Measurements from ENCODE around the gene ZNF396. TPM values are rescaled to one million over a fixed set of nuclear protein-coding genes. Genes with fewer than 3 reads are reported as not detected.

ZNF396 gene
- total and polyA plus RNA-seq, 4 donors, result 2.4 to 6.7 (median 4.5) TPM

DNA sequence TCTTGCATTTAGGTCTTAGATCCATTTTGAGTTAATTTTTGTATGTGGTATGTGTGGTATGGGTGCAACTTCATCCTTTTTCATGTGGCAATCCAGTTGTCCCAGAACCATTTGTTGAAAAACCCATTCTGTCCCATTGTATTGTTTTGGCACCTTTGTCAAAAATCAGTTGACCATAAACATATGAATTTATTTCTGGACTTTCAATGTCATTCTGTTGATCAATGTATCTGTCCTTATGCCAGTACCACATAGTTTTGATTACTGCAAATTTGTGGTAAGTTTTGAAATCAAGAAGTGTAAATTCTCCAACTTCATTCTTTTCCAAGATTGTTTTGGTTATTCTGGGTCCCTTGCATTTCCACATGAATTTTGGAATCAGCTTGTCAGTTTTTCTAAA lies 16.6 kb upstream of the ZNF396 start:
- TF ChIP-seq, protein P1, sequence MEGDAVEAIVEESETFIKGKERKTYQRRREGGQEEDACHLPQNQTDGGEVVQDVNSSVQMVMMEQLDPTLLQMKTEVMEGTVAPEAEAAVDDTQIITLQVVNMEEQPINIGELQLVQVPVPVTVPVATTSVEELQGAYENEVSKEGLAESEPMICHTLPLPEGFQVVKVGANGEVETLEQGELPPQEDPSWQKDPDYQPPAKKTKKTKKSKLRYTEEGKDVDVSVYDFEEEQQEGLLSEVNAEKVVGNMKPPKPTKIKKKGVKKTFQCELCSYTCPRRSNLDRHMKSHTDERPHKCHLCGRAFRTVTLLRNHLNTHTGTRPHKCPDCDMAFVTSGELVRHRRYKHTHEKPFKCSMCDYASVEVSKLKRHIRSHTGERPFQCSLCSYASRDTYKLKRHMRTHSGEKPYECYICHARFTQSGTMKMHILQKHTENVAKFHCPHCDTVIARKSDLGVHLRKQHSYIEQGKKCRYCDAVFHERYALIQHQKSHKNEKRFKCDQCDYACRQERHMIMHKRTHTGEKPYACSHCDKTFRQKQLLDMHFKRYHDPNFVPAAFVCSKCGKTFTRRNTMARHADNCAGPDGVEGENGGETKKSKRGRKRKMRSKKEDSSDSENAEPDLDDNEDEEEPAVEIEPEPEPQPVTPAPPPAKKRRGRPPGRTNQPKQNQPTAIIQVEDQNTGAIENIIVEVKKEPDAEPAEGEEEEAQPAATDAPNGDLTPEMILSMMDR (IDR thresholded peaks at IDR 0.05; ENCODE audit: control extremely low read depth, extremely low read depth), result no peak
- H3K9ac ChIP-seq (ENCODE audit: insufficient read depth in 1 of 2, low read length in 2 of 2), result no peak overlapping the region
- no peaks in the 10 kb centered on the region for H3K9me3 ChIP-seq (ENCODE audit: control insufficient read depth in 4 of 4, insufficient read depth in 3 of 4, low read length in 3 of 4)
- H3K36me3 ChIP-seq (ENCODE audit: control insufficient read depth in 4 of 4, insufficient read depth in 4 of 4, low read length in 4 of 4), result no peaks in the 10 kb centered on the region
- ATAC-seq (ENCODE audit: insufficient read depth, low FRiP score), result no peak
- peaks cover 0 to 5% (median 0%) of the 10 kb centered on the region in 3 donors for H3K27me3 ChIP-seq (ENCODE audit: control insufficient read depth in 3 of 3, insufficient read depth in 3 of 3, low read length in 2 of 3)
- DNase-seq, result no peak
- H3K27ac ChIP-seq (ENCODE audit: low read depth in 1 of 2, low read length in 1 of 2), result no peak overlapping the region
- no peaks in the 10 kb centered on the region for H3K4me1 ChIP-seq (ENCODE audit: control insufficient read depth in 5 of 5, insufficient read depth in 5 of 5, low read length in 5 of 5)
- no peak overlapping the region for H3K4me3 ChIP-seq

DNA sequence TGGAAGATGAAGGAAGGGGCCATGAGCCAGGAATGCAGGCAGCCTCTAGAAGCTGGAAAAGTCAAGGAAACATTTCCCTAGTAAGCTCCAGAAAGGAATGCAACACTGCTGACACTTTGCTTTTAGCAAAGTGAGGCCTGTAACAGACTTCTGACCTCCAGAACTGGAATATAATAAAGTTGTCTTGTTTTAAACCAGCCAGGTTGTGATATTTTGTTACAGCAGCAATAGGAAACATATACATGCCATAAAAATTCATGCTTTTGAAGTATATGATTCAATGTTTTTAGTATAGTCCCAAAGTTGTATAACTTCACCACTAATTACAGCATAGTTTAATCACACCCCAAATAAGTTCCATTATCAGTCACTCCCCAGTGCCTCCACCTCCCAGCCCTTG lies 15.2 kb upstream of the ZNF396 start:
- TF ChIP-seq, protein P1 (IDR thresholded peaks at IDR 0.05; ENCODE audit: control extremely low read depth, extremely low read depth), result no peak
- DNase-seq (no peak), ATAC-seq (ENCODE audit: insufficient read depth, low FRiP score) (no peak)
- H3K36me3 ChIP-seq (ENCODE audit: control insufficient read depth in 4 of 4, insufficient read depth in 4 of 4, low read length in 4 of 4), result no peaks in the 10 kb centered on the region
- no peak overlapping the region for H3K9ac ChIP-seq (ENCODE audit: insufficient read depth in 1 of 2, low read length in 2 of 2)
- no peaks in the 10 kb centered on the region for H3K9me3 ChIP-seq (ENCODE audit: control insufficient read depth in 4 of 4, insufficient read depth in 3 of 4, low read length in 3 of 4)
- H3K4me3 ChIP-seq, result no peak overlapping the region
- H3K4me1 ChIP-seq (ENCODE audit: control insufficient read depth in 5 of 5, insufficient read depth in 5 of 5, low read length in 5 of 5), result no peaks in the 10 kb centered on the region
- H3K27ac ChIP-seq (ENCODE audit: low read depth in 1 of 2, low read length in 1 of 2), result no peak overlapping the region
- peaks cover 0 to 6% (median 0%) of the 10 kb centered on the region in 3 donors for H3K27me3 ChIP-seq (ENCODE audit: control insufficient read depth in 3 of 3, insufficient read depth in 3 of 3, low read length in 2 of 3)

DNA sequence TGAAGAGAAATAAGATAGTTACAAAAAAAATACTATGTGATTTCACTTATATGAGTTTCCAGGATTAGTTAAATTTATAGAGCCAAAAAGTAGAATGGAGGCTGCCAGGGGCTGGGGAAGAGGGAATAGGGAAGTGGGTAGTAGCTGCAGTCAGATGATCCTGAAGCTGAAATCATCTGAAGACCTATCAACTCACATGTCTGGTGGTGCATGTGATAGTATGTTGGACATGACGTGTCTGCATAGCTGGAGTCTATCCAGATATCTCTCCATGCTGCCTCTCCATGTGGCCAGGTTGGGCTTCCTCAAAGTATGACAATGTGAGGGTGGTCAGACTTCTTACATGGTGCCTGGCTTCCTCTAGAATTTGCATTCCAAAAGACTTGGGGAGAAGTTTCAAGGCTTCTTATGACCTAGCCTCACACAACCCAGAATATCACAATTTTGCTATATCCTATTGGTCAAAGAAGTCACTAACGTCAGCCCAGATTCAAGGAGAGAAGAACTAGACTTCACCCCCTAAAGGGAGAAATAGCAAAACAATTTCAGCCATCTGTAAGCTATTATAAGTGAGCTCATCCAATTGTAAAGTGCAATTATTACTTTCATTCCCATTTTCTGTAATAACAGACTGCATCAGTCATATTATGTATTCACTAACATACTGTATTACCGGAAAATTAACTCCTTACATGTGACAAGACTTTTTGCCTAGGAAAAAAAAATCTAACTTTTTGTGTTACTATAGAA lies 14.0 kb upstream of the ZNF396 start:
- WGBS, 2 donors, result 59 to 72% methylated on average over 3 of the region's 3 CpGs
- Histone ChIP-seq H3K27ac (ENCODE audit: low read depth in 1 of 2, low read length in 1 of 2) (no peak overlapping the region), H3K36me3 (ENCODE audit: control insufficient read depth in 4 of 4, insufficient read depth in 4 of 4, low read length in 4 of 4) (no peaks in the 10 kb centered on the region), H3K9ac (ENCODE audit: insufficient read depth in 1 of 2, low read length in 2 of 2) (no peak overlapping the region), H3K27me3 (ENCODE audit: control insufficient read depth in 3 of 3, insufficient read depth in 3 of 3, low read length in 2 of 3) (peaks cover 0 to 12% (median 0%) of the 10 kb centered on the region in 3 donors), H3K4me3 (no peak overlapping the region), H3K9me3 (ENCODE audit: control insufficient read depth in 4 of 4, insufficient read depth in 3 of 4, low read length in 3 of 4) (no peaks in the 10 kb centered on the region), H3K4me1 (ENCODE audit: control insufficient read depth in 5 of 5, insufficient read depth in 5 of 5, low read length in 5 of 5) (no peaks in the 10 kb centered on the region)
- TF ChIP-seq, protein P1 (IDR thresholded peaks at IDR 0.05; ENCODE audit: control extremely low read depth, extremely low read depth), result no peak
- ATAC-seq (ENCODE audit: insufficient read depth, low FRiP score), result no peak
- DNase-seq, result no peak

All from lung (tissue), 12 donors.